Mesothelial cell of epicardium (in vitro differentiated cells): ENCODE results near the gene FNDC8. TPM values are rescaled to one million over a fixed set of nuclear protein-coding genes. Genes with fewer than 3 reads are reported as not detected.
A peak's percentile ranks its signal among the peaks of the same experiment; 100 is the strongest.
"Not testable (repeated sequence)": the region's sequence is repeated elsewhere in the genome, so short reads cannot be mapped to it uniquely, and the experiment has no call there.

Source experiments
- DNase-seq, 2 experiments: peaks; one replicate each; pipeline ENCODE4 v3.0.0; 2021; ENCODE audit warnings: low spot score in 2 of 2; ENCODE audit not compliant: unreplicated experiment in 2 of 2
- H3K27ac Mint-ChIP-seq: 2 replicates; pipeline ENCODE4 v1.8.0; 2021; ENCODE audit warnings: mixed read lengths
- H3K27me3 Mint-ChIP-seq: 2 replicates; pipeline ENCODE4 v1.8.0; 2021; ENCODE audit warnings: low read depth, mixed read lengths
- H3K36me3 Mint-ChIP-seq: 2 replicates; pipeline ENCODE4 v1.8.0; 2021; ENCODE audit warnings: mixed read lengths
- H3K4me1 Mint-ChIP-seq: 2 replicates; pipeline ENCODE4 v1.8.0; 2021; ENCODE audit warnings: mixed read lengths
- H3K4me3 Mint-ChIP-seq: 2 replicates; pipeline ENCODE4 v1.8.0; 2021; ENCODE audit warnings: mild to moderate bottlenecking, moderate library complexity, mixed read lengths
- H3K9me3 Mint-ChIP-seq: 2 replicates; pipeline ENCODE4 v1.8.0; 2021; ENCODE audit warnings: mixed read lengths
- total RNA-seq: library from RNA; stranded (reverse); gene quantifications from 3 replicates; pipeline ENCODE4 v1.2.1, GENCODE V29; 2021
- TF ChIP-seq, protein P1 (sequence below): fragments of 200-600 bp; sonication (generic); IDR thresholded peaks from one replicate; pipeline ENCODE4 v1.5.0; 2021; ENCODE audit warnings: antibody characterized with exemption; ENCODE audit not compliant: unreplicated experiment

FNDC8 gene
- total RNA-seq, 1 donor from 2014 or later: not detected

DNA sequence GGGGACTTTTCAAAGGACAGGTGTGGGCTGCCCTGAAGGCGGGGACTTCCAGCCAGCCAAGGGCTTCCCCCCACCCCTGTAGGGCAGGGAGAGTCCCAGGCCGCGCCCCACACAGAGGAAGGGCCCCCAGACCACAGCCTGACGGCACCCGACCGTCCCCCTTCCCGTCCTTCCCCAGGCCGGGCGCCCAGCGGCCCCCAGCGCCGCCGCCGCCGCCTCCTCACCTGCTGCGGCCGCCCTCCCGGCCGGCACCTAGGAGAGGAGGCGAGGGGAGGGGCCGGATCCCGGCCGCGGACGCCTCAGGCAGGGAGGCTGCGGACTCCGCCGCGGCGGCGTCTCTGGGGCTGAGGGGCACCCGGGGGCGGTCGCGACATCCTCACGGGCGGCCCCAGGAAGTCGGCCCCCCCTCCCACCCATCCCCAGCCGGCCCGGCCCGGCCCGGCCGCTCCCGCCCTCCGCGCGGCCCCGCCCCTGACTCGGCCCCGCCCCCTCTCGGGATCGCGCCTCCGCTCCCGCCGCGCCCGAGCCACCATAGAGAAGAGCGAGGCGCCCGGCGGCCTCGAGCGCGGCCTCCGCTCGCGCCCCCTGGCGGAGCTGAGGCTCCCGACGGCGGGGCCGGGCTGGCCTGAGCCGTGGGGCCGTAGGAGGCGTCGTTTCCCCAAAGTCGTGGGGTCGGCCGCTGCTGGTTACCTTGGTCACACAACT is 32.4 kb upstream of the FNDC8 start:
- peak; percentile 81 to 90 for DNase-seq
- no peaks in the 10 kb centered on the region for H3K36me3 Mint-ChIP-seq
- H3K9me3 Mint-ChIP-seq: peaks cover 7% of the 10 kb centered on the region
- TF ChIP-seq, protein P1, sequence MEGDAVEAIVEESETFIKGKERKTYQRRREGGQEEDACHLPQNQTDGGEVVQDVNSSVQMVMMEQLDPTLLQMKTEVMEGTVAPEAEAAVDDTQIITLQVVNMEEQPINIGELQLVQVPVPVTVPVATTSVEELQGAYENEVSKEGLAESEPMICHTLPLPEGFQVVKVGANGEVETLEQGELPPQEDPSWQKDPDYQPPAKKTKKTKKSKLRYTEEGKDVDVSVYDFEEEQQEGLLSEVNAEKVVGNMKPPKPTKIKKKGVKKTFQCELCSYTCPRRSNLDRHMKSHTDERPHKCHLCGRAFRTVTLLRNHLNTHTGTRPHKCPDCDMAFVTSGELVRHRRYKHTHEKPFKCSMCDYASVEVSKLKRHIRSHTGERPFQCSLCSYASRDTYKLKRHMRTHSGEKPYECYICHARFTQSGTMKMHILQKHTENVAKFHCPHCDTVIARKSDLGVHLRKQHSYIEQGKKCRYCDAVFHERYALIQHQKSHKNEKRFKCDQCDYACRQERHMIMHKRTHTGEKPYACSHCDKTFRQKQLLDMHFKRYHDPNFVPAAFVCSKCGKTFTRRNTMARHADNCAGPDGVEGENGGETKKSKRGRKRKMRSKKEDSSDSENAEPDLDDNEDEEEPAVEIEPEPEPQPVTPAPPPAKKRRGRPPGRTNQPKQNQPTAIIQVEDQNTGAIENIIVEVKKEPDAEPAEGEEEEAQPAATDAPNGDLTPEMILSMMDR: peak; percentile 87
- H3K4me1 Mint-ChIP-seq: peaks cover 31% of the 10 kb centered on the region
- H3K4me3 Mint-ChIP-seq: peak overlapping the region; percentile 85
- no peaks in the 10 kb centered on the region for H3K27me3 Mint-ChIP-seq
- H3K27ac Mint-ChIP-seq: peak overlapping the region; percentile 94

DNA sequence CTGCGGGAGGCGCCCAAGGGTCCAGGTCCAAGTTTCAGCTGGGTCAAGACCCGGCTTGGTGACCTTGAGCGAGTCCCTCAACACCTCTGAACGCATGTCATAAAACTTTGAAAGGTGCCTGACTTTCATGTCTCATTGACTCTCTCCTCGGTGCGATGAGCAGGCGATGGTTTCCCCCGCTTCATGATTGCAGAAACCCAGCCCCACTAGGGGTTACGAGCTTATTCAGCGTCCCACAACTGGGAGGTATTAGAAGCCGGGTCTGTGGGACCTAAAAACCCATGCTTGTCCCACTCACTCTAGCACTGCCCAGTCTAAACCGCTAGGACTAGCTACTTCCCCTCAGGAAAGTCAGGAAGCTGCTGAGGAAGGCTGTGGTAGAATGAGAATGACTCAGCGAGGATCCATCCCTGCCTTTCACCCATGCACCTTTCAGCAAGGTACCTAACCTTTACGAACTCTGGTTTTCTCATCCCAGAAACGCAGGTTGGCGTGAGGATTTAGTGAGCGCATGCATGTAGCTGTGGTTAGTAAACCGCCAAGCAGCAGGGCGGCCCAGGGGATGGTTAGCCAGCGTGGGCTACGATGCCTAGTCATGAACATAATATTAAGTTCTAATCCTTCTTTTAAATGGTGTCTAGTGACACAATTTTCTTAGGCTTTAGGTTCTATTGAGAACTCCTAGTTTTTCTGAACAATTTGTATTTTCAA is 31.7 kb upstream of the FNDC8 start:
- no peaks in the 10 kb centered on the region for H3K36me3 Mint-ChIP-seq
- peaks cover 31% of the 10 kb centered on the region for H3K4me1 Mint-ChIP-seq
- peak overlapping the region; percentile 75 for H3K4me3 Mint-ChIP-seq
- H3K27me3 Mint-ChIP-seq: no peaks in the 10 kb centered on the region
- H3K27ac Mint-ChIP-seq: peak overlapping the region; percentile 59
- H3K9me3 Mint-ChIP-seq: peaks cover 7% of the 10 kb centered on the region
- TF ChIP-seq, protein P1: peak; percentile 50
- no peak for DNase-seq

DNA sequence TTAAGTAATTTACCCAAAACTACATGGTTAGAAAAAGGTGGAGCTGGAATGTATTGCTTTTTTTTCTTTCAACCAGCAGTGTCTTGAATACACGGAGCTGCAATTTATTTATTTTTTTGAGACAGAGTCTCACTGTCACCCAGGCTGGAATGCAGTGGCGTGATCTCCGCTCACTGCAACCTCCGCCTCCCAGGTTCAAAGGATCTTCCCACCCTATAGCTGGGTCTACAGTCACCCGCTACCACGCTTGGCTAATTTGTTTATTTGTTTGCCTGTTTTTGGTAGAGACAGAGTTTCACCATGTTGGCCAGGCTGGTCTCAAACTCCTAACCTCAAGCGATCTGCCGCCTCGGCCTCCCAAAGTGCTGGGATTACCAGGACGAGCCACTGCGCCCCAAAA is 30.7 kb upstream of the FNDC8 start:
- peaks cover 23% of the 10 kb centered on the region for H3K4me1 Mint-ChIP-seq
- H3K9me3 Mint-ChIP-seq, H3K27ac Mint-ChIP-seq, DNase-seq, H3K4me3 Mint-ChIP-seq, H3K36me3 Mint-ChIP-seq, H3K27me3 Mint-ChIP-seq: not testable (repeated sequence)

- H3K9me3 Mint-ChIP-seq: peaks cover 7% of the 10 kb centered on the region
- no peak overlapping the region for H3K4me3 Mint-ChIP-seq
- no peak overlapping the region for H3K27ac Mint-ChIP-seq
- no peaks in the 10 kb centered on the region for H3K36me3 Mint-ChIP-seq
- H3K27me3 Mint-ChIP-seq: no peaks in the 10 kb centered on the region
- TF ChIP-seq, protein P1: no peak
- no peak for DNase-seq
- no peaks in the 10 kb centered on the region for H3K4me1 Mint-ChIP-seq
Observed at GRCh38 chr17:35094902-35095301, 26.5 kb upstream of the FNDC8 start.

- H3K9me3 Mint-ChIP-seq: peaks cover 7% of the 10 kb centered on the region
- no peaks in the 10 kb centered on the region for H3K27me3 Mint-ChIP-seq
- TF ChIP-seq, protein P1: no peak
- H3K4me1 Mint-ChIP-seq: no peaks in the 10 kb centered on the region
- DNase-seq: no peak
- no peak overlapping the region for H3K27ac Mint-ChIP-seq
- no peak overlapping the region for H3K4me3 Mint-ChIP-seq
- no peaks in the 10 kb centered on the region for H3K36me3 Mint-ChIP-seq
Observed at GRCh38 chr17:35095741-35096140, 25.7 kb upstream of the FNDC8 start.

DNA sequence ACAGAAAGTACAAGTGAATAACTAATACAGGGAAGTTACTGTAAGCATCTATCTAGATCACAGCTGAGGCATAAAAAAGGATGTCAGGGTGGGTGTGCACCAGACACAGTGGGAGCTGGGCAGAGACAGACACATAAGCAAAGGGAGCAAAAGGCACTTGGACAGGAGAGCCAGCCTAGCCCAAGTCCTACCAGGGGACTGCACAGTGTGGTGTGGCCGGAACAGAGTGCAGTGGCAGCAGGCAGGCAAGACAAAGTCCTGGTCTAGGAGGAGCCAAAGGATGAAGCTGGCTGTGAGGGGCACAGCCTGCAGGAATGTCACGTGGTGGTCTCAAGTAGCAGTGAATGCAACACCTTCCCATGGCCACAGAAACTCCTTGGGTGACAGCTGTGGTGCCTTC is 23.6 kb upstream of the FNDC8 start:
- H3K27ac Mint-ChIP-seq: no peak overlapping the region
- peaks cover 7% of the 10 kb centered on the region for H3K9me3 Mint-ChIP-seq
- peaks cover 4% of the 10 kb centered on the region for H3K36me3 Mint-ChIP-seq
- no peak for DNase-seq
- H3K27me3 Mint-ChIP-seq: no peaks in the 10 kb centered on the region
- no peak overlapping the region for H3K4me3 Mint-ChIP-seq
- no peaks in the 10 kb centered on the region for H3K4me1 Mint-ChIP-seq
- TF ChIP-seq, protein P1: no peak
